Retina (tissue), 1 donor: ENCODE data around the gene NDUFS8.

Source experiments
- DNase-seq: peaks from one replicate; pipeline ENCODE4 v3.0.0-alpha.2; 2016

Gene NDUFS8

GRCh38 chr11:68016904-68017817, 13.3 kb upstream of the NDUFS8 start:
- no peak for DNase-seq

GRCh38 chr11:68017980-68018729, 12.3 kb upstream of the NDUFS8 start:
- no peak for DNase-seq

- DNase-seq: no peak
These were observed 11.7 kb upstream of the NDUFS8 start for GRCh38 chr11:68018730-68019190.

GRCh38 chr11:68019486-68019885, 11.0 kb upstream of the NDUFS8 start:
- no peak for DNase-seq

- DNase-seq: no peak
These were observed 9.9 kb upstream of the NDUFS8 start for GRCh38 chr11:68020575-68020974.

GRCh38 chr11:68021167-68021787, 9.2 kb upstream of the NDUFS8 start:
- no peak for DNase-seq

GRCh38 chr11:68022531-68022930, 8.0 kb upstream of the NDUFS8 start:
- no peak for DNase-seq

GRCh38 chr11:68024508-68024907, 6.0 kb upstream of the NDUFS8 start:
- no peak for DNase-seq

- no peak for DNase-seq
These were observed 5.4 kb upstream of the NDUFS8 start for GRCh38 chr11:68025047-68025446.

GRCh38 chr11:68026391-68027105, 3.9 kb upstream of the NDUFS8 start:
- no peak for DNase-seq

GRCh38 chr11:68027667-68028066, 2.8 kb upstream of the NDUFS8 start:
- no peak for DNase-seq

GRCh38 chr11:68028802-68029545, 1.5 kb upstream of the NDUFS8 start:
- DNase-seq: no peak

- DNase-seq: no peak
These were observed 623 bp downstream of the NDUFS8 start for GRCh38 chr11:68031144-68031464.

GRCh38 chr11:68032003-68032402, 1.5 kb downstream of the NDUFS8 start:
- DNase-seq: no peak

- DNase-seq: no peak
These were observed 2.7 kb downstream of the NDUFS8 start for GRCh38 chr11:68032997-68033707.

GRCh38 chr11:68033708-68034045, 3.2 kb downstream of the NDUFS8 start:
- DNase-seq: no peak

- no peak for DNase-seq
These were observed 4.9 kb downstream of the NDUFS8 start for GRCh38 chr11:68035266-68035876.

- DNase-seq: no peak
These were observed 5.7 kb downstream of the NDUFS8 start for GRCh38 chr11:68036141-68036716.

- DNase-seq: no peak
These were observed 6.3 kb downstream of the NDUFS8 start for GRCh38 chr11:68036717-68037239.

GRCh38 chr11:68037411-68038225, 7.1 kb downstream of the NDUFS8 start:
- DNase-seq: no peak
